ENCODE results near the gene SYNE2. TPM values are rescaled to one million over a fixed set of nuclear protein-coding genes. Genes with fewer than 3 reads are reported as not detected.

SYNE2 gene
- total and polyA plus RNA-seq, 2 of the 8 experiments (the other 6 are each of a cell fraction or from before 2014, with no cell fraction given), result 32.6 to 46.1 TPM

- Histone ChIP-seq H4K5ac (ENCODE audit: insufficient read length, low read depth, low read length) (no peak overlapping the region), H3K23me2 (ENCODE audit: low read depth, low read length) (peaks cover 10% of the 10 kb centered on the region; the same call in 1 of the 2 replicates), H3K79me1 (ENCODE audit: low read depth, low read length) (peaks cover 7% of the 10 kb centered on the region), H2AK5ac (ENCODE audit: low read depth, low read length) (no peak overlapping the region), H2BK20ac (ENCODE audit: low read length) (no peak overlapping the region), H2BK15ac (ENCODE audit: low read length) (no peak overlapping the region), H3K4me2 (ENCODE audit: insufficient read depth in 1 of 2, low read depth in 2 of 2, low read length in 2 of 2) (no peak overlapping the region), H3K9ac (replicated peaks in 1 of 4; ENCODE audit: extremely low read depth in 1 of 4, low read depth in 3 of 4, low read length in 3 of 4) (no peak overlapping the region), H4K8ac (ENCODE audit: extremely low read depth, insufficient read depth, low read length) (no peak overlapping the region), H3K4me1 (replicated peaks in 1 of 4; ENCODE audit: control insufficient read depth in 3 of 4, insufficient read depth in 4 of 4, low read length in 3 of 4) (peaks cover 0 to 3% (median 2%) of the 10 kb centered on the region in 4 experiments; a peak in 5 of 7 replicates), H3K4me3 (ENCODE audit: extremely low read depth in 1 of 4, insufficient read depth in 2 of 4, low read depth in 3 of 4, low read length in 4 of 4) (no peak overlapping the region), H4K91ac (replicated peaks; ENCODE audit: insufficient read length, low read length) (no peak overlapping the region), H3K18ac (ENCODE audit: extremely low read depth, low read length) (no peak overlapping the region), H3K9me3 (ENCODE audit: insufficient read depth in 2 of 2, low read depth in 1 of 2, low read length in 1 of 2) (no peaks in the 10 kb centered on the region), H2BK5ac (ENCODE audit: low read depth, low read length) (no peak overlapping the region), H2BK12ac (ENCODE audit: low read depth, low read length) (0 out of 2 replicates have a peak overlapping the region, but pooled peaks have one; percentile 39), H3K27me3 (replicated peaks in 1 of 4; ENCODE audit: control insufficient read depth in 3 of 4, extremely low read depth in 1 of 4, insufficient read depth in 3 of 4, low read length in 3 of 4) (peaks cover 0 to 2% (median 0%) of the 10 kb centered on the region in 4 experiments; a peak in 2 of 7 replicates), H3K79me2 (ENCODE audit: control insufficient read depth in 1 of 2, insufficient read depth in 2 of 2, low read length in 2 of 2) (peaks cover 10 to 56% of the 10 kb centered on the region in 2 experiments), H4K20me1 (replicated peaks in 1 of 2; ENCODE audit: control insufficient read depth in 1 of 2, insufficient read depth in 2 of 2, low read length in 2 of 2) (peaks cover 5 to 15% of the 10 kb centered on the region in 2 experiments), H3K23ac (ENCODE audit: insufficient read length) (no peak overlapping the region), H3K56ac (replicated peaks; ENCODE audit: insufficient read length, low read depth, low read length) (no peak overlapping the region), H2BK120ac (replicated peaks; ENCODE audit: low read depth, low read length) (no peak overlapping the region), H3K4ac (replicated peaks; ENCODE audit: insufficient read length, low read depth, low read length) (no peak overlapping the region), H3K36me3 (ENCODE audit: control insufficient read depth in 2 of 4, insufficient read depth in 4 of 4, low read length in 3 of 4) (no peaks in the 10 kb centered on the region), H2AFZ (ENCODE audit: low read length) (no peak overlapping the region), H3K14ac (ENCODE audit: insufficient read length) (no peak overlapping the region), H3K27ac (ENCODE audit: low read depth, low read length) (no peak overlapping the region)
- DNase-seq (ENCODE audit: low read depth in 1 of 2, low spot score in 2 of 2), result no peak
- ChIA-PET POLR2A (ENCODE audit: partially characterized antibody) (no interaction called here), CTCF (ENCODE audit: partially characterized antibody) (no interaction called here)
- WGBS, 2 experiments (ENCODE audit: extremely low coverage in 1 of 2, insufficient coverage in 1 of 2, insufficient read length in 1 of 2, insufficient replicate concordance in 2 of 2, low coverage in 1 of 2, low lambda C conversion rate in 2 of 2, missing lambda C conversion rate in 1 of 2), result 88% methylated on average over 4 of the region's 4 CpGs; no CpG with 5 or more reads in 1 of the 2 experiments
- FAIRE-seq, result no peak
- TF ChIP-seq GABPA (IDR thresholded peaks at IDR 0.05; ENCODE audit: borderline replicate concordance, insufficient read depth, low read length), result no peak
These were observed 2.5 kb downstream of the SYNE2 start for GRCh38 chr14:63855281-63855680.

Data from H1 (cell line).